ENCODE measurements around the gene RBP4.

- TF ChIP-seq CTCF (IDR thresholded peaks at IDR 0.05) (no peak), TEAD4 (CRISPR knock-in tag; IDR thresholded peaks at IDR 0.05) (no peak), FOXP1 (CRISPR knock-in tag; IDR thresholded peaks at IDR 0.05; ENCODE audit: borderline replicate concordance) (no peak), PREB (CRISPR knock-in tag; IDR thresholded peaks at IDR 0.05; ENCODE audit: borderline replicate concordance) (no peak), USF1 (CRISPR knock-in tag; IDR thresholded peaks at IDR 0.05) (no peak), CREB1 (CRISPR knock-in tag; IDR thresholded peaks at IDR 0.05) (no peak), ATF2 (CRISPR knock-in tag; IDR thresholded peaks at IDR 0.05; ENCODE audit: borderline replicate concordance, low read depth) (no peak), MLX (CRISPR knock-in tag; IDR thresholded peaks at IDR 0.05) (no peak), ESRRA (CRISPR knock-in tag; IDR thresholded peaks at IDR 0.05; ENCODE audit: borderline replicate concordance) (no peak)
These were observed 52.5 kb downstream of the RBP4 start for GRCh38 chr10:93548376-93549071.
